Colonic mucosa (tissue), 4 donors: ENCODE data around the gene AKT2. TPM values are rescaled to one million over a fixed set of nuclear protein-coding genes. Genes with fewer than 3 reads are reported as not detected.

ENCODE experiments used
- DNase-seq: peaks from one replicate; pipeline ENCODE4 v3.0.0-alpha.2; 2020
- H3K27ac ChIP-seq: fragments of 200-600 bp; one replicate; pipeline ENCODE4 v1.8.0; 2021
- H3K27me3 ChIP-seq: fragments of 200-600 bp; one replicate; pipeline ENCODE4 v1.8.0; 2021
- H3K36me3 ChIP-seq: fragments of 200-600 bp; one replicate; pipeline ENCODE4 v1.8.0; 2021
- H3K4me1 ChIP-seq: fragments of 200-600 bp; one replicate; pipeline ENCODE4 v1.8.0; 2021; ENCODE audit warnings: mild to moderate bottlenecking
- H3K4me3 ChIP-seq: fragments of 200-600 bp; one replicate; pipeline ENCODE4 v1.8.0; 2021
- H3K9ac ChIP-seq, 2 donors: one replicate each; pipeline ENCODE4 v1.7.0; 2013; ENCODE audit warnings: control low read depth in 2 of 2, low read depth in 2 of 2, low read length in 2 of 2
- H3K9me3 ChIP-seq: fragments of 200-600 bp; one replicate; pipeline ENCODE4 v1.8.0; 2021
- intact Hi-C: fragments of 100-400 bp; cut with DNase I; formaldehyde crosslinking; loops from one replicate; pipeline ENCODE4 v1.14.1; 2022
- total RNA-seq, 2 donors: library from RNA; stranded (reverse); fragmentation: NEBNext Ultra II Directional in 1 of 2; extraction: Animal tissue kit (Norgen Biotek cat#: 25700) in 1 of 2; gene quantifications; one replicate each; pipeline ENCODE4 v1.2.1, GENCODE V29; 2021
- TF ChIP-seq, protein P1 (sequence below): fragments of 200-600 bp; IDR thresholded peaks from one replicate; pipeline ENCODE4 v1.8.0; 2022; ENCODE audit warnings: antibody characterized with exemption, mild to moderate bottlenecking
- donor health status: healthy.
- donor health status: DM: no; HTN: no; CAD: no.
- donor health status: DM: no; HTN: no; CAD: no.

The AKT2 gene
- total RNA-seq, 2 donors from 2014 or later = 95.4 to 119 TPM

DNA sequence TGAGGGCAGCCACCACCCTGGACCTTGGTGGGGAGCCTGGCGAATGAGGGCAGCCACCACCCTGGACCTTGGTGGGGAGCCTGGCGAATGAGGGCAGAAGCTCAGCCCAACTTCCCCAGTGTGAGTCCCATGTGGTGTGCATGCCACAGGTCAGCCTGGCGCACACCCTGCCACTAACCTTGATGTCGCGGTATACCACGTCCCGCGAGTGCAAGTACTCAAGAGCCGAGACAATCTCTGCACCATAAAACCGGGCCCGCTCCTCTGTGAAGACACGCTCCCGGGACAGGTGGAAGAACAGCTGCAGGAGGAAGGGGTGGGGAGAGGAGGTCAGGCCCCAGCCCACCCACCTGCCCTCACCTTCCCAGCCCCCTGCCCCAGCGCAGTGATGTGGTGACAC lies 47.4 kb downstream of the AKT2 start:
- TF ChIP-seq, protein P1, sequence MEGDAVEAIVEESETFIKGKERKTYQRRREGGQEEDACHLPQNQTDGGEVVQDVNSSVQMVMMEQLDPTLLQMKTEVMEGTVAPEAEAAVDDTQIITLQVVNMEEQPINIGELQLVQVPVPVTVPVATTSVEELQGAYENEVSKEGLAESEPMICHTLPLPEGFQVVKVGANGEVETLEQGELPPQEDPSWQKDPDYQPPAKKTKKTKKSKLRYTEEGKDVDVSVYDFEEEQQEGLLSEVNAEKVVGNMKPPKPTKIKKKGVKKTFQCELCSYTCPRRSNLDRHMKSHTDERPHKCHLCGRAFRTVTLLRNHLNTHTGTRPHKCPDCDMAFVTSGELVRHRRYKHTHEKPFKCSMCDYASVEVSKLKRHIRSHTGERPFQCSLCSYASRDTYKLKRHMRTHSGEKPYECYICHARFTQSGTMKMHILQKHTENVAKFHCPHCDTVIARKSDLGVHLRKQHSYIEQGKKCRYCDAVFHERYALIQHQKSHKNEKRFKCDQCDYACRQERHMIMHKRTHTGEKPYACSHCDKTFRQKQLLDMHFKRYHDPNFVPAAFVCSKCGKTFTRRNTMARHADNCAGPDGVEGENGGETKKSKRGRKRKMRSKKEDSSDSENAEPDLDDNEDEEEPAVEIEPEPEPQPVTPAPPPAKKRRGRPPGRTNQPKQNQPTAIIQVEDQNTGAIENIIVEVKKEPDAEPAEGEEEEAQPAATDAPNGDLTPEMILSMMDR = no peak
- H3K9me3 ChIP-seq = no peaks in the 10 kb centered on the region
- H3K27ac ChIP-seq = no peak overlapping the region
- no peak overlapping the region for H3K4me3 ChIP-seq
- no peak overlapping the region for H3K9ac ChIP-seq
- intact Hi-C loops = no loop called here
- no peaks in the 10 kb centered on the region for H3K4me1 ChIP-seq
- peaks cover 3% of the 10 kb centered on the region for H3K36me3 ChIP-seq
- H3K27me3 ChIP-seq = no peaks in the 10 kb centered on the region
- DNase-seq = no peak

DNA sequence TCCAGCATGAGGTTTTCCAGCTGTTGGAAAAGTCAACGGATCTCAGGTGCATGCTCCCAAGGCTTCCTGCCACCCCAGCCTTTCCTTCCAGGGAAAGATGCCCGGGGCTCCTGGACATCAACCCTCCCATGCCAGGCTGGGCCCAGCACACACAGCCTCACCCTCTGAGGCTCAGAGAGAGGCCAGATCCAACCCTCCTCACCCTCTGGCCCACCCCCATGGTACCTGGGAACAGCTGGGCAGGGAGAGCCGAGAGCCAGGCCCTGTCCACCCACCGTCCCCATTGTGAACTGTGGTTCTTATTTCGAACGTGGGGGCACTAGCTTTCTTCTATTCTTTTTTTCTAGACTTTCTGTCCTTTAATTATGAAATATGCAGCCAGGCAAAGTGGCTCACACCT lies 48.8 kb downstream of the AKT2 start:
- DNase-seq = no peak
- H3K4me3 ChIP-seq = no peak overlapping the region
- H3K27ac ChIP-seq = no peak overlapping the region
- intact Hi-C loops = no loop called here
- no peaks in the 10 kb centered on the region for H3K27me3 ChIP-seq
- H3K9me3 ChIP-seq = no peaks in the 10 kb centered on the region
- H3K4me1 ChIP-seq = no peaks in the 10 kb centered on the region
- no peak overlapping the region for H3K9ac ChIP-seq
- H3K36me3 ChIP-seq = peaks cover 3% of the 10 kb centered on the region
- TF ChIP-seq, protein P1 = no peak

DNA sequence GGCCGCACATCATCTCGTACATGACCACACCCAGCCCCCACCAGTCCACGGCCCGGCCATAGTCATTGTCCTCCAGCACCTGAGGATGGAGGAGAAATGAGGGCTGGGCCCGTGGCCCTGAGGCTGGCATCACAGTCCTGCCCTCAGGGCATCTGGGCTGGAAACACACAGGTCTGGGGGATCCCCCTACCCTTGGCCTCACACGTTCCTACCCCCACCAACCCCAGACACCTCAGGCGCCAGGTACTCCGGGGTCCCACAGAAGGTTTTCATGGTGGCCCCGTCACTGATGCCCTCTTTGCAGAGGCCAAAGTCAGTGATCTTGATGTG lies 49.2 kb downstream of the AKT2 start:
- no peaks in the 10 kb centered on the region for H3K4me1 ChIP-seq
- no peak overlapping the region for H3K9ac ChIP-seq
- peaks cover 3% of the 10 kb centered on the region for H3K36me3 ChIP-seq
- no peak for DNase-seq
- H3K9me3 ChIP-seq = no peaks in the 10 kb centered on the region
- intact Hi-C loops = no loop called here
- no peaks in the 10 kb centered on the region for H3K27me3 ChIP-seq
- H3K27ac ChIP-seq = no peak overlapping the region
- TF ChIP-seq, protein P1 = no peak
- no peak overlapping the region for H3K4me3 ChIP-seq

DNA sequence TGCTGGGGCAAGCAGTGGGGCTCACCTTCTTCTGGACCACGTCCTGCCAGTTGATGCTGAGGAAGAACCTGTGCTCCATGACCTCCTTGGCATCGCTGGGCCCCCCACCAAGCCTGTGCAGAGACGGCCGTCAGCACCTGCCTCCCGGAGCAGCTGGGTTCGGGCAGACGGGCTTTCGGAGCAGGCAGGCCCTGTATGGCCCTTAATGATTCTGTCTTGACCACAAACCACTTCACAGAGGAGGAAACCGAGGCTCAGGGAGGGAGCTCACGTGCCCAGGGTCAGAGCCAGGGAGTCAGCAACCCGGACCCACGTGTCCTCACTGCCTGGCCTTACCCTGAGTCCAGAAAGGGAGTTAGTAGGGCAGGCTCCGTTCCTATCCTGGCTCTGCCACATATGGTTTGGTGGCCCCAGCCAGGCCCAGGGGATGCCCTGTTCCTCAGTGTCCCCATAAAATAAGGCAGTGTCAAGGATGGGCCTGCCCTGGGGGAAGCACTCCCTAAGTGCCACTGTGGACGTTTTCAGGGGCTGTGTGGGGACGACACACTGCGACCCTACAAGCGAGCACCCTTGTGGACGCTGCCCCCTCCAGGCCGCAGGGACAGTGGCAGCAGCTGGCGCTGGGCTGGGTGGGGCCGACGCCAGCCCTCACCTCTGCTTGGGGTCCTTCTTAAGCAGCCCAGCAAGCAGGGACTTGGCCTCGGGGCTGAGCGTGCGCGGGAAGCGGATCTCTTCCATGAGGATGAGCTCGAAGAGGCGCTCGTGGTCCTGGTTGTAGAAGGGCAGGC lies 49.7 kb downstream of the AKT2 start:
- H3K27ac ChIP-seq = no peak overlapping the region
- H3K4me1 ChIP-seq = no peaks in the 10 kb centered on the region
- H3K4me3 ChIP-seq = no peak overlapping the region
- H3K36me3 ChIP-seq = peaks cover 3% of the 10 kb centered on the region
- TF ChIP-seq, protein P1 = no peak
- intact Hi-C loops = no loop called here
- no peak for DNase-seq
- H3K9me3 ChIP-seq = no peaks in the 10 kb centered on the region
- H3K9ac ChIP-seq = no peak overlapping the region
- no peaks in the 10 kb centered on the region for H3K27me3 ChIP-seq

DNA sequence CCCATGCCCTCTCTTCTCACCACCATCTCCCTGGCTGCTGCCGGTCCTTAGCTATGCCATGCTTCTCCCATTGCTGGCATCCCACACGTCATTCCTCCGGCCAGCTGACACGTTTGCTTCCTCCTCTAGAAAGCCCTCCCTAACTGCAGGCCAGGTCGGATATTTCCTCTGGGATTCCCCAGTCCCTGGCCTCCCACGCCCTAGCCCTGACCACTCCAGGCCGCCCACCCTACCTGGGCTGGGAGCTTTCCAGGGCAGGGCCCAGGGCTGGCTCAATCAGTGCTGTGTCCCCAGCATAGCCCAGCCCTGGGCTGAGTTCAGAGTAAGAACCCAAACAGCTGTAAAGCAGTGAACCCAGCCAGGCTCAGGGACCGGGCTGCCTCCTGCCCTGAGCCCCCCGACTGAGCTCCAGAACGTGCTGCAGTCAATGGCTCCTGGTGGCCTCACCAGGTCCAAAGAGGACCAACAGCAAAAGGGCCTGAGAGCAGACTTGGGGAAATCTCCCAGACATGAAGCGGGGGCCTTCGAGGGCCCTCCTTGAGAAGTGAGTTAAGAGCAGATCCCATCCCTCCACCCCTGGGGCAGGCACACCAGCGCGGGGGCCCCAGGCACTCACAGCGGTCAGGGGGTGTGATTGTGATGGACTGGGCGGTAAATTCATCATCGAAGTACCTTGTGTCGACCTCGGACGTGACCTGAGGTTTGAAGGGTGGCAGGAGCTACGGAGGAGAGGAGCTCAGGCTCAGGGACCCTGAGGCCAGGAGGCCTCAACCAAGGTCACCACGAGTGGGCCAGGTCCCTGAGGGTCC lies 50.5 kb downstream of the AKT2 start:
- no peak overlapping the region for H3K4me3 ChIP-seq
- no peak for DNase-seq
- no peaks in the 10 kb centered on the region for H3K4me1 ChIP-seq
- TF ChIP-seq, protein P1 = no peak
- no peak overlapping the region for H3K9ac ChIP-seq
- H3K27me3 ChIP-seq = no peaks in the 10 kb centered on the region
- no peak overlapping the region for H3K27ac ChIP-seq
- no peaks in the 10 kb centered on the region for H3K9me3 ChIP-seq
- intact Hi-C loops = no loop called here
- H3K36me3 ChIP-seq = peaks cover 3% of the 10 kb centered on the region
